Stimulated activated CD8-positive, alpha-beta memory T cell treated with anti-CD3 and anti-CD28 coated beads, Interleukin-12 subunit alpha, Interleukin-12 subunit beta, amount 100 ng/mL, for 24 hours (primary cell): ENCODE measurements around the gene KDM4B.
"Not testable (repeated sequence)": the region's sequence is repeated elsewhere in the genome, so short reads cannot be mapped to it uniquely, and the experiment has no call there.

Experiments
- DNase-seq: peaks from one replicate; pipeline ENCODE4 v3.0.0-alpha.2; 2020; ENCODE audit errors: extremely low read depth

KDM4B gene

GRCh38 chr19:4967738-4968461 is 1.0 kb upstream of the KDM4B start:
- DNase-seq = no peak

GRCh38 chr19:4969292-4969771 is 419 bp downstream of the KDM4B start:
- no peak for DNase-seq

GRCh38 chr19:4969772-4970531 is 1.0 kb downstream of the KDM4B start:
- DNase-seq = no peak

- DNase-seq = no peak
Measured at GRCh38 chr19:4970558-4971423, 1.9 kb downstream of the KDM4B start.

- no peak for DNase-seq
Measured at GRCh38 chr19:4971424-4971793, 2.5 kb downstream of the KDM4B start.

- DNase-seq = no peak
Measured at GRCh38 chr19:4971816-4972495, 3.0 kb downstream of the KDM4B start.

GRCh38 chr19:4972509-4973230 is 3.8 kb downstream of the KDM4B start:
- no peak for DNase-seq

- no peak for DNase-seq
Measured at GRCh38 chr19:4974880-4975469, 6.1 kb downstream of the KDM4B start.

- DNase-seq = not testable (repeated sequence)
Measured at GRCh38 chr19:4975601-4976000, 6.7 kb downstream of the KDM4B start.

- DNase-seq = no peak
Measured at GRCh38 chr19:4976401-4977298, 7.7 kb downstream of the KDM4B start.

- no peak for DNase-seq
Measured at GRCh38 chr19:4977299-4978174, 8.6 kb downstream of the KDM4B start.

GRCh38 chr19:4979211-4979807 is 10.4 kb downstream of the KDM4B start:
- no peak for DNase-seq

- DNase-seq = no peak
Measured at GRCh38 chr19:4980067-4980466, 11.2 kb downstream of the KDM4B start.

- DNase-seq = no peak
Measured at GRCh38 chr19:4980838-4981680, 12.1 kb downstream of the KDM4B start.

- DNase-seq = no peak
Measured at GRCh38 chr19:4981681-4981958, 12.7 kb downstream of the KDM4B start.

GRCh38 chr19:4983346-4984105 is 14.6 kb downstream of the KDM4B start:
- no peak for DNase-seq

- DNase-seq = no peak
Measured at GRCh38 chr19:4984106-4984380, 15.1 kb downstream of the KDM4B start.
